Stimulated activated CD8-positive, alpha-beta memory T cell treated with anti-CD3 and anti-CD28 coated beads, Interleukin-15, amount 100 ng/mL, for 1 hour (primary cell): ENCODE measurements around the gene AIFM2.
"Not testable (repeated sequence)": the region's sequence is repeated elsewhere in the genome, so short reads cannot be mapped to it uniquely, and the experiment has no call there.

Experiments
- DNase-seq: peaks from one replicate; pipeline ENCODE4 v3.0.0-alpha.2; 2020; ENCODE audit warnings: low read depth

Gene AIFM2

DNA sequence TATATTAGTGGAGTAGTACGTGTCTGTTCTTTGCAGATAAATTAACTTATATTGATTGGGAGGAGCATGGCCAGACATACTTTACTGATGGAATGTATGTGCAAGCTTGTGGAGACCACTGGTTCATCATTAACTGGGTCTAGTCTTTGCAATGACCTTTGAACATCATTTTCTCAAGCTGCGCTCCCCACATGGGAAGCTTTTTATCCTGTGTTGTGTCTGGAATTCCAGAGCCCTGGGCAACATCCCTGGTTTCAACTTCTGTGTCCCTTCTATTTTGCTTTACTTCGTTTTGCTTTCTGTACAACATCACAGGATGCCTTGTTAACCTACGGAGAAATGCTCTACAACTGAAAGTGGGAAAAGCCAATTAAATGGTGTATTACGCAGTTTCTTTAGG is 41.7 kb downstream of the AIFM2 start:
- no peak for DNase-seq

DNA sequence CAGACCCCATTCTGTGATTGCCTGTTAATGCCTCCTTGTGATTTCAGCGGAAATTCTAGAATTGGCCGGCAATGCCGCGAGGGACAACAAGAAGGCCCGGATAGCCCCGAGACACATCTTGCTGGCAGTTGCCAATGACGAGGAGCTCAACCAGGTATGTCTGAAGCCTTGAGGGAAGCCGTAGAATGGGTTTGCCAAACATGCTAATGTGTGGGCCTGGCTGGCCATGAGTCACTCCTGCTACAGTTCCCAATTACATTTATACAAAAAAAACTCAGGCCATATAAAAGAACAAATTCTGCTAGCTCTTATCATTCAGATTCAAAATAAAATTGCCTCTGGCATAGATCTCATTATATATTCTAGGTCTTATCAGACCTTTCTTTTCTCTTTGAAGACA is 42.6 kb downstream of the AIFM2 start:
- DNase-seq = no peak

DNA sequence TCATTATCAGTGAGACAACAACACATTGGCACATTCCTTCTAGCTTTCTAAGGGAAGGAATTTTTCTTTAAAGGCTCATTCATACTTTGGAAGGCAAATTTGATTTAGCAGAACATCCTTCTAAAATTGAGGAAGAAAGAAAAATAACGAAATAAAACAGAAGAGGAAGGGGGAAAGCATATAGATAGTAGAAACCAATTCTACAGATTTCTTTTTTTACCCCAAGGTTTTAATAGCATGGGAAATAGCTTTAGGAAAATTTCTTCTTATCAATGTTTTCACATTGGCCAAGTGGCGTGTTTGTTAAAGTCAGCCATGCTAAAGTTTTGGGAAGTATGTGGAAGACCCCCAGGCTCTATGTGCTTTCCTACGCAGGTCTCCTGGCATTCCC is 44.3 kb downstream of the AIFM2 start:
- no peak for DNase-seq

DNA sequence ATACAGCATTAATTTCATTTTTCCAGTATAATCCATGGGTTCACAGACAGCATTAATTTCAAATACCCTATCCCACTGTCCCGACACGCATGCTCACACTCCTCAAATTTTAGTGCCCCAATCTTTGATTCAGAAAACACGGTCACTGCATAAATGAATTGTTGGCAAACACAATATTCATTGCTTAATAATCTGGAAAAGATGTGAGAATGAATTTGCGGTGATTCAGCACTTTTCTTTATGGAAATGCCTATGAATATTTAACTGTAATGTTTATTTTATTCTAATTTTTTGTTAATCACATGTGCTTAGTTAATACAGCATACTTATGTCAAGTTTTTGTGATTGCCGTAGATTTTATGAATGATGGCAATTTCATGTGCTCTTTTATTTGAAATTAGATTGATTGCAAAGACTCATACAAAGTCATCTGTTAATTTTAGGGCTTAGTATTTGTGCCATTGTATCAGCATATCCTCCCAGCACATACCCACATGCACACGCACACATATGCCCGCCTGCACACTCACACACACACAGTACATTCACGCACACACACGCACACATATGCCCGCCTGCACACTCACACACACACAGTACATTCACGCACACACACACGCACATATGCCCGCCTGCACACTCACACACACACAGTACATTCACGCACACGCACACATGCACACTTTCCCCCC is 44.9 kb downstream of the AIFM2 start:
- DNase-seq = no peak

DNA sequence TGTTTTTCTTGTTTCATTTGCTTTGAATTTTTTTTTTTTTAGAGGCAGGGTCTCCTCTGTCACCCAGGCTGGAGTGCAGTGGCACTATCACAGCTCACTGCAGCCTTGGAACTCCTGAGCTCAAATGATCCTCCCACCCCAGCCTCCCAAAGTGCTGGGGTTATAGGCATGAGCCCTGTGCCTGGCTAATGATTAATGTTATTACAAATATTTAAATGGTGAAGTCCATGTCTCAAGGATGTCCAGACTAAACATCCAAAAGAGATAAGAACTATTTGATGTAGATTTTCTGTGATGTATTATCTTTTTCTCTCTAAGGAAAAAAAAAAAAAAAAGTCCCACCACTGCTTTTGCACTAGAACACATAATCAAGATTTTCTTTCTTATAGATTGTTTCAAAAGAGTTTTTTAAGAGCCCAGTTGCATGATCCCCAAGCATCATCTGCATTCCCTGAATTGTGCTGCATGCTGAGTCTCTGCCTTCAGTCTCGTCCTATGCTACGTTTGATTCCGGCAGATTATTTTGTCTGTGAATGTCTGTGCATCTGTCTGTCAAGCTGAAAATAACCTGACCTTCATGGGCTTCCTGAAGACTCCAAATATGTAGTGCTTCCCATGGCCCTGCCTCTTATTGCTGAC is 46.5 kb downstream of the AIFM2 start:
- DNase-seq = no peak

DNA sequence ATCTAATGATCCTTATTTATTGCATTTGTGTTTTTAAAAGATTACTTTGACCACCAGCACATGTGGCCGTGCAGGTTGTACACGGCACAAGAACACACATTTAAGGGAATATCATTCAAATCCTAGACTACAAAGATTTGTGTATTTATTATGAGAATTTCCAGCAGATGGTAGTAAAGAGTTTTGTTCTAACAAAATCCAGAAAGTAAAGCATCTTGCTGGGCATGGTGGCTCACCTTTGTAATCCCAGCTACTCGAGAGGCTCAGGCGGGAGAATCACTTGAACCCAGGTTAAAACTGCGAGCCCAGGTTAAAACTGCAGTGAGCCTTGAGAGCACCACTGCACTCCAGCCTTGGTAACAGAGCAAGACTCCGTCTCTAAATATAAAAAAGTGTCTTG is 48.4 kb downstream of the AIFM2 start:
- no peak for DNase-seq

DNA sequence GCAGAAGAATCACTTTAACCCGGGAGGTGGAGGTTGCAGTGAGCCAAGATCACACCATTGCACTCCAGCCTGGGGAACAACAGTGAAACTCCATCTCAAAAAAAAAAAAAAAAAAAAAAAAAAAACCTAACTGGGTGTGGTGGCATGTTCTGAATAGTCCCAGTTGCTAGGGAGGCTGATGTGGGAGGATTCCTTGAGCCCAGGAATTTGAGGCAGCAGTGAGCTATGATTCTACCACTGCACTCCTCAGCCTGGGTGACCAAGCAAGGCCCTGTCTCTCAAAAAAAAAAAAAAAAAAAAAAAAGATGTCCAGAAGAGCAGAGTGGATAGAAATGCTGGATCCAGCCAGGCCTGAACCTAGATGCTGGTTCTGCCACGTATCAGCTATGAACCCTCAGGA is 51.8 kb downstream of the AIFM2 start:
- not testable (repeated sequence) for DNase-seq

DNA sequence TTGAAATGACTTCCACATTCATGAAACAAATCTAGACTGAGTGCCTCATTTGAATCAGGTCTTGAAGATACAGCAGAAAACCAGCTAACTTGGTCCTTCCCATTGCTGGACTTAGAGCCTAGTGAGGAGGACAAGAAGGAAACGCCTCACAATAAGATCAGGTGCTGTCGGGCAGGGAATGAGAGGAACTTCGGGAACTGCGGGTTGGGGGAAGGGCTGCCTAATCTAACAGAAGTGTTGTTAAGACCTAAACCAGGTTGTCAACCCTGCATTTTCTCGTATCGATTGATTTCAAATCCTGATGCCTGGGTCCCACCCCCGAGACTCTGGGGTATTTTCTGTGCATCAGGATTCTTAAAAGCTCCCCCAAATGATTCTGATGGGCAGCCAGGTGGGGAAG is 53.7 kb downstream of the AIFM2 start:
- no peak for DNase-seq

DNA sequence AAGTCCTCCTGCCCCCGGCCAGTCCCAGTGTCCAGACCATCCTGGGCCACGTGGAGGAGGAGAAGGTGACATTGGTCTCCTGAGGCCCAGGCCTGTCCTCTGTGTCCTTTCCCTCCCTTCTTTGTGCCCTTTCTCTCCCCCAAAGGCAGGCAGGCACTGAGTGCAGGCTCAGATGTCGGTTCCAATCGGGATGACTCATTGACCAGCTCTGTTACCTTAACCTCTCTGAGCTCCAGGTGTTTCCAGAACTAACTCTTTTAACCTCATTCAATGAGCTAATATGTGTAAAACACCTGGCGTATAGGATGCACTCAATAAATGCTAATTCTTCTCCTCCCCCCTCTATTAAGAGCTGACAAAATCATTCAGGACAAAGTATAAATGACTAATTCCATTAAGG is 54.3 kb downstream of the AIFM2 start:
- no peak for DNase-seq

DNA sequence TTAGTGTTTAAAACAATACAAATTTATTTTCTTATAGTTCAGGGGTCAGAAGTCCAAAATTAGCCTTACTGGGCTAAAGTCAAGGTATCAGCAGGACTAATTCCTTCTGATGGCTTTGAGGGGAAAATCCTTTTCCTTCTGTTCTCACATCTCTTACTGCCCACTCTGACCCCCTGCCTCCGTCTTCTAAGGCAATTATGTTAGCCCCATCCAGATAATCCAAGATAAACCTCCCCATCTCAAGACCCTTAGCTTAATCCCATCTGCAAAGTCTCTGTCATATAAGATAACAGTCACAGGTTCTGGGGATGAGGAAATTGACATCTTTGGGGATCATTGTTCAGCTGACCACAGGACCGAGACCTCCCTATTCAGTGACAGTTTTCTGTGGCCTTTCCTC is 57.7 kb downstream of the AIFM2 start:
- no peak for DNase-seq

DNA sequence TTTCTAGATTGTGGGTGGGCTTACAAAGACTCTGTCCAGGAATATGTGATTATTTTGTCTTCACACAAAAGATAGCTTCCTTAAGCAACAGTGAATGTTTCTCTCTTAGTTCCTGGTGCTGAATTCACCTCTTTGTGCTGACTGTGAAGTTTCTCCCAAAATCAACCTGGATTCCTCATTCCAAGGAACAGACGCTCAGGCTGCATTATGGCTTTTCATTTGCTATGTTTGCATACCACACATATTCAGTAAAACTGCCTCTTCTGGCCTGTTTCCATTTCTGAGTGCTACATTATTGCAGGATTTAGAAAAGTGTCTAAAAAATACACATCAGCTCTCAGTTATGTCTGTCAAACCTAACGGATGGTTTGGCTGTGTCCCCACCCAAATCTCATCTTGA is 58.5 kb downstream of the AIFM2 start:
- DNase-seq = no peak

DNA sequence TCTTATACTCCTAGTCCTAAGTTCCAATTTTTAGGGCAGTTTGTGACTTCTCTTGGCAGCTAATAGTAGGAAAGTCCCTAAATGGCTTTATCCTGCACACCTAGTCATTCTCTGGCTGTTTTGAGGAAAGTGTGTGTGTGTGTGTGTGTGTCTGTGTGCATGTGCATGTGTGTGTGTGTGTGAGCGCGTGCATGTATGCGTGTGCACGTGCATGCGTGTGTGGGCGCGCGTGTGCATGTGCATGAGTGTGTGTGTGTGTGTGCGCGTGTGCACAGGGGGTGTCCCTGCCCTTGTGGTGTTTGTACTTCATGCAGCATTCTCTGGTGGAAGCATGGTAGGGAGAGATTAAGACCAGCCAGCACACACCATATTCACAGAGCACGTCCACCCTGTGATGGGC is 61.8 kb downstream of the AIFM2 start:
- DNase-seq = no peak

DNA sequence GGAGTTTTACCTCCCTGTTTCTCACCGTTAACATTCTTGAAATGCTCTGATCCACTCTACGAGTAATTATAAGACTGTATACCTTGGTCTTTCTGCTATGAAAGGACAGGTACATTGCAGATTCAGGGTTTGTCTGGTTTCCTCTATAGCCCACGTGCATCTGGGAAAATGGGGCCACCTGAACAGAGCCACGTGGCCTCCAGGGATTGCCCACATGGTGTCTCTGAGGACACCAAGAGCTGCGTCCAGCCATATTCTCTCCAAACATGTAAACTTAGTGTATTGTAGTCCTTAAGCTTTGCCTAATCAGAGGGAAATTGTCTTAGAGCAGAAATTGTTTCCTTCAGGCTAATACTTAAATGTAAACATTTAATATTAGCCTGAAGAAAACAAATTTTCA is 63.3 kb downstream of the AIFM2 start:
- no peak for DNase-seq

DNA sequence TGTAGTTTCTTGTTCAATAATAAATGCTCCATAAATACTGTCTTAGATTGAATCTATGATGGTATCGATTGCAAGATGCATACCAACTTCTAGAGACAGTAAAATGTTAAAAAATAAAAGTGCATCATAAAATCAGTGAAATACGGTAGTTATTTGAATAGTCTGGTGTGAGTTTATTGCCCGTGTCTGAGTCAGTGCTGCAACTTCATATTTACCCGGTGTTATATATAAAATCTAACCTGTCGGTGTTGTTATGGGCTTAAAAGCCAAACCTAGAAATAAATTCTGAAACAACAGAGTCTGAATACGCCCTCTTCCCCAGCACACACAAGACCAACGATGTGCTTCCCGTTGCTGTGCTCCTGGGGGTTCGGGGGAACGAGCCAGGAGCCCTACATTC is 63.7 kb downstream of the AIFM2 start:
- DNase-seq = no peak

DNA sequence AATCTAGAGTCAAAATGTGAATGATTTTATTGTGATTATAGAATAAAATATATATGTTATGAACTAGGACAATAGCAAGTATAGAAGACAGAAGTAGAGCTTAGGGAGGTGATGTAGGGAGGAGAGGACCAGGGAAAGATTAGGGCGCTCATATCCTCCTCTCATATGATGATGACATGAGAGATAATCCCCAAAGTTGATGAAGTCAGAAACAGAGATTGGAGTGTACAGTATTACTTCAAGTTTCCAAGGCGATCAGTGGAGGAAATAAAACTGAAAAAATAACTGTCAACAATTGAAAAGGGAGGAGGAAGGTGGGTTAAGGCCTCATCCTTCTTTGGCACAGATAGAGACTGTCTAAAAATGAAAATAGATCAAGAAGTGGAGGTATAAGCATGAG is 65.0 kb downstream of the AIFM2 start:
- DNase-seq = no peak

DNA sequence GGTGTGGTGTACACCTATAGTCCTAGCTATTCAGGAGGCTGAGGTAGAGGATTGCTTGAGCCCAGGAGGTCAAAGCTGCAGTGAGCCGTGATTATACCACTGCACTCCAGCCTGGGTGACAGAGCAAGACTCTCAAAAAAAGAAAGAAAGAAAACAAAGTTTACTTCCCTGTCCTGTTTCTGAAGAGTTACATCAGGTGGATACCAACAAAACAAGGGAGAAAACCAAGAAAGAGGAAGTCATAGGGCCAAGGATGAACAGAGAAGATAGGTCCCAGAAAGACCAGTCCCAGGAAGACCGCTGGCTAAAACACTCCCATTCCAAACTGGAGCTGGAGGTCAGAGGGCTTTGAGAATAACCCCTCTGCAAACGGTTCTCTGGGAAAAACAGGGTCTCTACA is 66.4 kb downstream of the AIFM2 start:
- DNase-seq = no peak

DNA sequence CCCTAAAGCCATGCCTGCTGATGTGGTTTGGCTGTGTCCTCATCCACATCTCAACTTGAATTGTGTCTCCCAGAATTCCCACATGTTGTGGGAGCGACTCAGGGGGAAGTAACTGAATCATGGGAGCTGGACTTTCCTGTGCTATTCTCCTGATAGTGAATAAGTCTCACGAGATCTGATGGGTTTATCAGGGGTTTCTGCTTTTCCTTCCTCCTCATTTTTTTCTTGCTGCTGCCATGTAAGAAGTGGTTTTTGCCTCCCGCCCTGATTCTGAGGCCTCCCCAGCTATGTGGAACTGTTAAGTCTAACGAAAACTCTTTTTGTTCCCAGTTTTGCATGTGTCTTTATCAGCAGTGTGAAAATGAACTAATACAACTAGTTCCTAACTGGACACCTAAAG is 68.1 kb downstream of the AIFM2 start:
- no peak for DNase-seq

DNA sequence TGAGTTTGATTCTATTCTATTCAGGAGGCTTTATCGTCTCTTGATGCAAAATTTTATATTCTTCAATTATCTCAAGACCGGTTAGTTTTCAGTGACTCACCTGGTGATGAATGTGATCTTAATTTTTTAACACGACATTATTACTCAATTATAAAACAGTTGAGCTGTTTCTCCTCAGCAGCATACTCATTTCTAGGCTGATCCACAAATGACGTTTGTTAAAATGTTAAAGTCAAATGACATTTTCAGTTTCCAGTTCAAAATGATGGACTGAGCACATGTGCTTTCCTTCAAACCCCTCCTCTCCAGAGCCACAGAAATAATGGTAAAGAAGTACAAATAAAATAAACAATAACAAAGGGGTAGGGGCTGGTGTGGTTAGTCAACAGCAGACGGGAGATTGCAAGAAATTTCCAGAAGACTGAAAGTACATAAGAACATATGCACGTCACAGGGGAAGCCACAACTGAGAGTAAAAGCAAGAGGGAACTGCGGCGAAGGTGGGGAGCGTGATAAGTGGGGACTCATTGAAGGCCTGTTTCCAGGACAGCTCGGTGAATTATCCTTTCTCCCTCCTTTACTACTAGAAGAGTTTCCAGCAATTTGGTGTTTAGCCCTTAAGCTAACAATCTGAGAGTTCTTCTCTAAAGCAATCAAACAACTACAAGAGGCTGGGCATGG is 69.1 kb downstream of the AIFM2 start:
- DNase-seq = no peak
